ENCODE data around the gene PAPOLB.

GRCh38 chr7:4823441-4824119 lies 38.2 kb downstream of the PAPOLB start:
- TF ChIP-seq EZH2 (IDR thresholded peaks at IDR 0.05; ENCODE audit: borderline replicate concordance, low read depth, low read length, severe bottlenecking) (no peak), CTCF (IDR thresholded peaks at IDR 0.05; ENCODE audit: extremely low read depth in 1 of 2, insufficient read depth in 1 of 2, low read depth in 1 of 2, low read length in 2 of 2) (no peak), POLR2AphosphoS5 (IDR thresholded peaks at IDR 0.05; ENCODE audit: insufficient read depth, low read depth, low read length) (no peak), POLR2A (IDR thresholded peaks at IDR 0.05; ENCODE audit: low read depth, low read length) (no peak), MAX (IDR thresholded peaks at IDR 0.05; ENCODE audit: insufficient read depth, insufficient read length) (no peak), FOS (IDR thresholded peaks at IDR 0.05; ENCODE audit: borderline replicate concordance, insufficient read depth, low read length) (no peak), GATA2 (IDR thresholded peaks at IDR 0.05; ENCODE audit: insufficient read depth, insufficient read length, low read depth, low read length) (no peak), MYC (IDR thresholded peaks at IDR 0.05; ENCODE audit: low read depth, low read length) (no peak), JUN (IDR thresholded peaks at IDR 0.05; ENCODE audit: borderline replicate concordance, insufficient read depth, insufficient read length, low read depth) (no peak)
